Stimulated activated CD4-positive, alpha-beta T cell treated with anti-CD3 and anti-CD28 coated beads, Interleukin-4, amount 100 ng/mL, for 48 hours (primary cell): Measurements from ENCODE around the gene GDI1.

Experiments used
- DNase-seq, 2 donors: peaks; one replicate each; pipeline ENCODE4 v3.0.0-alpha.2; 2020; ENCODE audit warnings: low read depth in 2 of 2

GDI1 gene

GRCh38 chrX:154481195-154481594 lies 44.2 kb downstream of the GDI1 start:
- no peak for DNase-seq

- DNase-seq = no peak
Measured at GRCh38 chrX:154481911-154482601, 45.1 kb downstream of the GDI1 start.

GRCh38 chrX:154482786-154483185 lies 45.8 kb downstream of the GDI1 start:
- DNase-seq = no peak

GRCh38 chrX:154483325-154483724 lies 46.4 kb downstream of the GDI1 start:
- DNase-seq = no peak

- no peak for DNase-seq
Measured at GRCh38 chrX:154484255-154485149, 47.5 kb downstream of the GDI1 start.

GRCh38 chrX:154485150-154486051 lies 48.4 kb downstream of the GDI1 start:
- DNase-seq = no peak

GRCh38 chrX:154486052-154486395 lies 49.1 kb downstream of the GDI1 start:
- DNase-seq = no peak

- peak; percentile 29 to 39 for DNase-seq
Measured at GRCh38 chrX:154486396-154487207, 49.6 kb downstream of the GDI1 start, which contains the start of gene UBL4A. Gene UBL4A, minus strand, starts transcription at chrX:154486615. Its CDS starts 31 bp downstream, at chrX:154486584.

- DNase-seq = no peak
Measured at GRCh38 chrX:154487518-154488290, 50.8 kb downstream of the GDI1 start.

- DNase-seq = no peak
Measured at GRCh38 chrX:154488336-154489075, 51.6 kb downstream of the GDI1 start.

- no peak for DNase-seq
Measured at GRCh38 chrX:154489182-154489581, 52.2 kb downstream of the GDI1 start.

GRCh38 chrX:154490021-154490413 lies 53.1 kb downstream of the GDI1 start:
- DNase-seq = peak in 1 of 2 donors; percentile 18

- DNase-seq = peak; percentile 81 to 87
Measured at GRCh38 chrX:154490414-154491083, 53.6 kb downstream of the GDI1 start, which contains the start of gene SLC10A3. Gene SLC10A3, minus strand, starts transcription at chrX:154490629. Its CDS starts 1,689 bp downstream, at chrX:154488940.
